GM12872 (cell line): ENCODE data around the gene ABCA2.
A peak's percentile ranks its signal among the peaks of the same experiment; 100 is the strongest.

Source experiments
- CTCF ChIP-seq: IDR thresholded peaks from 3 replicates; pipeline ENCODE4 v1.5.1; 2011; ENCODE audit warnings: low read depth, mild to moderate bottlenecking, low read length, moderate library complexity; ENCODE audit not compliant: insufficient read depth

The ABCA2 gene

GRCh38 chr9:136978865-136979544, 49.0 kb downstream of the ABCA2 start:
- no peak for TF ChIP-seq CTCF

- TF ChIP-seq CTCF: no peak
Observed at GRCh38 chr9:136978073-136978864, 49.8 kb downstream of the ABCA2 start.

- no peak for TF ChIP-seq CTCF
Observed at GRCh38 chr9:136977649-136978072, 50.4 kb downstream of the ABCA2 start.

GRCh38 chr9:136977223-136977622, 50.8 kb downstream of the ABCA2 start, which contains the start of gene PTGDS:
PTGDS (plus strand) TSS chr9:136977504; CDS start chr9:136977579, 75 bp downstream.
- TF ChIP-seq CTCF: no peak

- peak; percentile 37 for TF ChIP-seq CTCF
Observed at GRCh38 chr9:136975644-136976043, 52.4 kb downstream of the ABCA2 start.

GRCh38 chr9:136974817-136975535, 53.1 kb downstream of the ABCA2 start:
- no peak for TF ChIP-seq CTCF
